Duodenal mucosa (tissue), 2 donors: ENCODE results near the gene KIAA0753.
"Not testable (repeated sequence)": the region's sequence is repeated elsewhere in the genome, so short reads cannot be mapped to it uniquely, and the experiment has no call there.

ENCODE experiments used
- H3K27ac ChIP-seq: one replicate; pipeline ENCODE4 v1.7.0; 2013; ENCODE audit warnings: low read depth, low read length
- H3K27me3 ChIP-seq, 2 donors: one replicate each; pipeline ENCODE4 v1.7.0; 2013; ENCODE audit warnings: low read length in 2 of 2, control low read depth in 1 of 2; ENCODE audit not compliant: insufficient read depth in 2 of 2, control insufficient read depth in 1 of 2
- H3K36me3 ChIP-seq, 2 donors: one replicate each; pipeline ENCODE4 v1.7.0; 2013; ENCODE audit warnings: low read length in 2 of 2, control low read depth in 1 of 2; ENCODE audit not compliant: insufficient read depth in 2 of 2, control insufficient read depth in 1 of 2
- H3K4me1 ChIP-seq, 2 donors: one replicate each; pipeline ENCODE4 v1.7.0; 2013; ENCODE audit warnings: low read length in 2 of 2, control low read depth in 1 of 2; ENCODE audit not compliant: insufficient read depth in 2 of 2, control insufficient read depth in 1 of 2
- H3K4me3 ChIP-seq, 2 donors: one replicate each; pipeline ENCODE4 v1.7.0; 2013; ENCODE audit warnings: low read length in 2 of 2, low read depth in 1 of 2
- H3K9ac ChIP-seq, 2 donors: one replicate each; pipeline ENCODE4 v1.7.0; 2013; ENCODE audit warnings: low read length in 2 of 2, low read depth in 1 of 2
- H3K9me3 ChIP-seq, 2 donors: one replicate each; pipeline ENCODE4 v1.7.0; 2013; ENCODE audit warnings: low read length in 2 of 2, control low read depth in 1 of 2; ENCODE audit not compliant: control insufficient read depth in 1 of 2

The KIAA0753 gene

GRCh38 chr17:6658411-6658810 lies 17.9 kb upstream of the KIAA0753 start:
- not testable (repeated sequence) for H3K27ac ChIP-seq, H3K4me3 ChIP-seq, H3K9ac ChIP-seq, H3K36me3 ChIP-seq, H3K9me3 ChIP-seq
- Histone ChIP-seq H3K4me1 (peaks cover 17 to 20% of the 10 kb centered on the region in 2 donors), H3K27me3 (peaks cover 11 to 14% of the 10 kb centered on the region in 2 donors)

GRCh38 chr17:6657633-6658287 lies 17.2 kb upstream of the KIAA0753 start:
- peaks cover 11 to 14% of the 10 kb centered on the region in 2 donors for H3K27me3 ChIP-seq
- H3K4me3 ChIP-seq, result peak overlapping the region in 1 of 2 donors; percentile 58
- H3K9me3 ChIP-seq, result no peaks in the 10 kb centered on the region
- H3K36me3 ChIP-seq, result no peaks in the 10 kb centered on the region
- H3K9ac ChIP-seq, result no peak overlapping the region
- peaks cover 23% of the 10 kb centered on the region in 2 donors for H3K4me1 ChIP-seq
- H3K27ac ChIP-seq, result no peak overlapping the region

- peak overlapping the region in 1 of 2 donors; percentile 58 for H3K4me3 ChIP-seq
Observed at GRCh38 chr17:6656797-6657632, 16.5 kb upstream of the KIAA0753 start.

GRCh38 chr17:6655732-6656361 lies 15.3 kb upstream of the KIAA0753 start:
- H3K27me3 ChIP-seq, result peaks cover 11 to 14% of the 10 kb centered on the region in 2 donors

More at GRCh38 chr17:6656797-6657632, 16.5 kb upstream of the KIAA0753 start:
- Histone ChIP-seq H3K4me1 (peaks cover 31% of the 10 kb centered on the region in 2 donors), H3K27me3 (peaks cover 11 to 14% of the 10 kb centered on the region in 2 donors)
- H3K9me3 ChIP-seq, H3K27ac ChIP-seq, H3K9ac ChIP-seq, H3K36me3 ChIP-seq: not testable (repeated sequence)

GRCh38 chr17:6654841-6655731 lies 14.6 kb upstream of the KIAA0753 start:
- no peak overlapping the region for H3K27ac ChIP-seq

More at GRCh38 chr17:6655732-6656361, 15.3 kb upstream of the KIAA0753 start:
- H3K36me3 ChIP-seq, H3K27ac ChIP-seq, H3K9ac ChIP-seq, H3K4me3 ChIP-seq, H3K9me3 ChIP-seq: not testable (repeated sequence)
- peaks cover 35 to 36% of the 10 kb centered on the region in 2 donors for H3K4me1 ChIP-seq

GRCh38 chr17:6651919-6652452 lies 11.5 kb upstream of the KIAA0753 start:
- peaks cover 38 to 44% of the 10 kb centered on the region in 2 donors for H3K4me1 ChIP-seq
- peak overlapping the region; percentile 72 to 97 for H3K9ac ChIP-seq
- peaks cover 0 to 15% of the 10 kb centered on the region in 2 donors for H3K36me3 ChIP-seq
- H3K9me3 ChIP-seq, result no peaks in the 10 kb centered on the region
- peak overlapping the region; percentile 76 for H3K27ac ChIP-seq
- peak overlapping the region; percentile 92 to 100 for H3K4me3 ChIP-seq
- peaks cover 6 to 14% of the 10 kb centered on the region in 2 donors for H3K27me3 ChIP-seq

More at GRCh38 chr17:6654841-6655731, 14.6 kb upstream of the KIAA0753 start:
- no peaks in the 10 kb centered on the region for H3K36me3 ChIP-seq
- H3K4me3 ChIP-seq, result peak overlapping the region; percentile 53 to 60
- peaks cover 11 to 14% of the 10 kb centered on the region in 2 donors for H3K27me3 ChIP-seq
- peaks cover 41% of the 10 kb centered on the region in 2 donors for H3K4me1 ChIP-seq
- H3K9me3 ChIP-seq, result no peaks in the 10 kb centered on the region
- peak overlapping the region in 1 of 2 donors; percentile 25 for H3K9ac ChIP-seq

- peaks cover 0 to 20% of the 10 kb centered on the region in 2 donors for H3K36me3 ChIP-seq
- H3K27ac ChIP-seq, result peak within 1 kb of the TSS; percentile 93
- peak within 1 kb of the TSS; percentile 81 to 97 for H3K9ac ChIP-seq
- peaks cover 6 to 14% of the 10 kb centered on the region in 2 donors for H3K27me3 ChIP-seq
- H3K4me3 ChIP-seq, result peak within 1 kb of the TSS; percentile 92 to 100
- H3K4me1 ChIP-seq, result peaks cover 38 to 44% of the 10 kb centered on the region in 2 donors
- H3K9me3 ChIP-seq, result no peaks in the 10 kb centered on the region
Observed at GRCh38 chr17:6651354-6651918, 10.9 kb upstream of the KIAA0753 start, which contains the start of the genes C17orf100 and MED31. Gene C17orf100 (plus strand): TSS chr17:6651762. CDS start chr17:6651914, 152 bp downstream. Gene MED31 (minus strand): TSS chr17:6651605. CDS start chr17:6651528, 77 bp downstream.

GRCh38 chr17:6648181-6648580 lies 7.7 kb upstream of the KIAA0753 start:
- Histone ChIP-seq H3K4me1 (peaks cover 24% of the 10 kb centered on the region in 2 donors), H3K9me3 (no peaks in the 10 kb centered on the region), H3K36me3 (peaks cover 14 to 43% of the 10 kb centered on the region in 2 donors), H3K27ac (no peak overlapping the region), H3K27me3 (no peaks in the 10 kb centered on the region), H3K4me3 (no peak overlapping the region), H3K9ac (no peak overlapping the region)
